ENCODE measurements around the gene BCL2L15. TPM values are rescaled to one million over a fixed set of nuclear protein-coding genes. Genes with fewer than 3 reads are reported as not detected.

BCL2L15 gene
- total RNA-seq, 1 donor from 2014 or later, result 0.14 TPM

GRCh38 chr1:113886417-113887401 is 672 bp downstream of the BCL2L15 start:
- no peak overlapping the region for H3K27ac Mint-ChIP-seq (ENCODE audit: unreplicated experiment)
- Histone ChIP-seq H3K27me3 (ENCODE audit: insufficient read depth, low read length) (no peaks in the 10 kb centered on the region), H3K27ac (ENCODE audit: low read depth, low read length) (no peak overlapping the region), H3K9ac (ENCODE audit: low read length) (no peak overlapping the region), H3K4me1 (ENCODE audit: insufficient read depth, low read length) (no peaks in the 10 kb centered on the region), H3K4me3 (ENCODE audit: insufficient read depth, low read depth, low read length) (no peak overlapping the region), H2AFZ (ENCODE audit: low read depth, low read length) (no peak overlapping the region), H3K36me3 (ENCODE audit: insufficient read depth, low read length) (no peaks in the 10 kb centered on the region), H3K4me2 (ENCODE audit: low read length) (no peak overlapping the region), H4K20me1 (ENCODE audit: insufficient read depth, low read length) (no peaks in the 10 kb centered on the region), H3K79me2 (ENCODE audit: insufficient read depth, low read length) (no peaks in the 10 kb centered on the region), H3K9me3 (ENCODE audit: insufficient read depth, low read depth, low read length) (no peaks in the 10 kb centered on the region)
- FAIRE-seq (no peak), DNase-seq (ENCODE audit: low read depth) (no peak)
- no peak for TF ChIP-seq CTCF (IDR thresholded peaks at IDR 0.05; ENCODE audit: insufficient read depth, low read depth, low read length)
- TF ChIP-seq EZH2 (IDR thresholded peaks at IDR 0.05; ENCODE audit: insufficient read depth, low read length), result no peak
- H3K36me3 Mint-ChIP-seq (ENCODE audit: low read depth, unreplicated experiment), result no peaks in the 10 kb centered on the region
- no peak overlapping the region for H3K4me3 Mint-ChIP-seq (ENCODE audit: unreplicated experiment)
- H3K4me1 Mint-ChIP-seq (ENCODE audit: low read depth, unreplicated experiment), result no peaks in the 10 kb centered on the region
- H3K9me3 Mint-ChIP-seq (ENCODE audit: unreplicated experiment), result no peaks in the 10 kb centered on the region
- peaks cover 3% of the 10 kb centered on the region for H3K27me3 Mint-ChIP-seq (ENCODE audit: low read depth, unreplicated experiment)

- no peaks in the 10 kb centered on the region for H3K27me3 ChIP-seq (ENCODE audit: insufficient read depth, low read length)
- Mint-ChIP-seq H3K36me3 (ENCODE audit: low read depth, unreplicated experiment) (no peaks in the 10 kb centered on the region), H3K9me3 (ENCODE audit: unreplicated experiment) (no peaks in the 10 kb centered on the region), H3K4me1 (ENCODE audit: low read depth, unreplicated experiment) (peaks cover 4% of the 10 kb centered on the region), H3K27ac (ENCODE audit: unreplicated experiment) (no peak overlapping the region), H3K27me3 (ENCODE audit: low read depth, unreplicated experiment) (no peaks in the 10 kb centered on the region), H3K4me3 (ENCODE audit: unreplicated experiment) (no peak overlapping the region)
- H3K4me2 ChIP-seq (ENCODE audit: low read length), result no peak overlapping the region
- TF ChIP-seq EZH2 (IDR thresholded peaks at IDR 0.05; ENCODE audit: insufficient read depth, low read length), result no peak
- TF ChIP-seq CTCF (IDR thresholded peaks at IDR 0.05; ENCODE audit: insufficient read depth, low read depth, low read length), result no peak
- H3K9ac ChIP-seq (ENCODE audit: low read length), result no peak overlapping the region
- H3K4me3 ChIP-seq (ENCODE audit: insufficient read depth, low read depth, low read length), result no peak overlapping the region
- H3K27ac ChIP-seq (ENCODE audit: low read depth, low read length), result no peak overlapping the region
- no peak overlapping the region for H2AFZ ChIP-seq (ENCODE audit: low read depth, low read length)
- no peaks in the 10 kb centered on the region for H3K4me1 ChIP-seq (ENCODE audit: insufficient read depth, low read length)
- H4K20me1 ChIP-seq (ENCODE audit: insufficient read depth, low read length), result no peaks in the 10 kb centered on the region
- H3K79me2 ChIP-seq (ENCODE audit: insufficient read depth, low read length), result no peaks in the 10 kb centered on the region
- no peaks in the 10 kb centered on the region for H3K36me3 ChIP-seq (ENCODE audit: insufficient read depth, low read length)
- DNase-seq (ENCODE audit: low read depth) (no peak), FAIRE-seq (no peak)
- H3K9me3 ChIP-seq (ENCODE audit: insufficient read depth, low read depth, low read length), result no peaks in the 10 kb centered on the region
Measured at GRCh38 chr1:113881661-113882060, 5.7 kb downstream of the BCL2L15 start.

GRCh38 chr1:113879739-113880038 is 7.7 kb downstream of the BCL2L15 start:
- TF ChIP-seq EZH2 (IDR thresholded peaks at IDR 0.05; ENCODE audit: insufficient read depth, low read length) (no peak), CTCF (IDR thresholded peaks at IDR 0.05; ENCODE audit: insufficient read depth, low read depth, low read length) (no peak)
- Mint-ChIP-seq H3K27ac (ENCODE audit: unreplicated experiment) (no peak overlapping the region), H3K36me3 (ENCODE audit: low read depth, unreplicated experiment) (no peaks in the 10 kb centered on the region), H3K4me1 (ENCODE audit: low read depth, unreplicated experiment) (peaks cover 4% of the 10 kb centered on the region), H3K9me3 (ENCODE audit: unreplicated experiment) (no peaks in the 10 kb centered on the region), H3K4me3 (ENCODE audit: unreplicated experiment) (no peak overlapping the region), H3K27me3 (ENCODE audit: low read depth, unreplicated experiment) (peaks cover 3% of the 10 kb centered on the region)
- no peak overlapping the region for H3K4me2 ChIP-seq (ENCODE audit: low read length)
- DNase-seq (ENCODE audit: low read depth), result no peak
- H4K20me1 ChIP-seq (ENCODE audit: insufficient read depth, low read length), result no peaks in the 10 kb centered on the region
- H3K79me2 ChIP-seq (ENCODE audit: insufficient read depth, low read length), result no peaks in the 10 kb centered on the region
- H3K9ac ChIP-seq (ENCODE audit: low read length), result no peak overlapping the region
- no peaks in the 10 kb centered on the region for H3K9me3 ChIP-seq (ENCODE audit: insufficient read depth, low read depth, low read length)
- H3K36me3 ChIP-seq (ENCODE audit: insufficient read depth, low read length), result no peaks in the 10 kb centered on the region
- no peak overlapping the region for H3K4me3 ChIP-seq (ENCODE audit: insufficient read depth, low read depth, low read length)
- H3K4me1 ChIP-seq (ENCODE audit: insufficient read depth, low read length), result no peaks in the 10 kb centered on the region
- no peak overlapping the region for H2AFZ ChIP-seq (ENCODE audit: low read depth, low read length)
- FAIRE-seq, result no peak
- H3K27ac ChIP-seq (ENCODE audit: low read depth, low read length), result no peak overlapping the region
- H3K27me3 ChIP-seq (ENCODE audit: insufficient read depth, low read length), result no peaks in the 10 kb centered on the region
